Stomach (tissue), 4 donors: ENCODE data around the gene MAPRE2.

Experiments used
- POLR2A ChIP-seq, 4 donors: fragments of 450-650 bp; IDR thresholded peaks; one replicate each; pipeline ENCODE4 v1.6.1; 2016; ENCODE audit warnings: antibody characterized with exemption in 4 of 4, control low read depth in 2 of 4, mild to moderate bottlenecking in 1 of 4, moderate library complexity in 1 of 4
- POLR2AphosphoS5 ChIP-seq, 3 donors: sonication (generic); formaldehyde crosslinking; IDR thresholded peaks; one replicate each; pipeline ENCODE4 v1.6.1; 2016; ENCODE audit warnings: antibody characterized with exemption in 3 of 3

DNA sequence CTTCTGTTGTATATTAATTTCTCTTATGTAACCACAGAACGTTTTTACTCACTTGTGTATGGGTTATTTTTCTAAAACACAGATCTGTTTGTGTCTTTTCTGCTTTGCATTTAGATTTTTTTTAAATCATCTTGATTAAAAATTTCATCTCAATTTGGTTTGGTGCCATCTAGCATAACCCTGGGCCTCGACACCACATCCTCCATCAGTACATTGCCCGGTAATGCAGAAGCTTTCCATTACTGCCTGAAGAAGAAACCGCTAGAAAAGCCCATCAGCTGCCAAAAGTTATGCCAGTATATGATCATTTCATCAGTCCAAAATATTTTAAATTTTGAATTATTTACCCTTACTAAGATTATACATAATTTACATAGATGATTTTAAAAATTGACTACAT lies 26.2 kb downstream of the MAPRE2 start:
- TF ChIP-seq POLR2A (IDR thresholded peaks at IDR 0.05) (no peak), POLR2AphosphoS5 (IDR thresholded peaks at IDR 0.05) (no peak)
